ENCODE data around the gene INPP5D. TPM values are rescaled to one million over a fixed set of nuclear protein-coding genes. Genes with fewer than 3 reads are reported as not detected.
"Not testable (repeated sequence)": the region's sequence is repeated elsewhere in the genome, so short reads cannot be mapped to it uniquely, and the experiment has no call there.

INPP5D gene
- total RNA-seq, 1 donor from 2014 or later: 275 TPM

DNA sequence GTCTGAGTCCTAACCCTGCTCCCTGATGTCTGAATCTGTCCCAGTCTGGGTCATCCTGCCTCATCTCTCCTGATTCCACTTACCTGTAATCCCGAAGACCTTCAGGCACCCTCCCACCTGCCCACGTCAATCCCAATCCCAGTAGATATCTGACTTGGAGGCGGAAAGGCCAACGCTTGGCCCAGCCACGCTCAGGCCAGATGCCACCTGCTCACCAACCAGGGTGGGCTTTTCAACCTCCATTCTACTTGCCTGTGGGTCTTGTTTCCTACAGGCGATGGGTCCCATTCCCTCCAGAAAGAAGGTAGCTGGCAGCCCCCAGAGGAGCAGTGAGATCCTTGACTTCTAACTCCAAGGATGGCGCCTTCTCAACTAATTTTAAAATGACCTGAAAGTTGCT, 59.7 kb downstream of the INPP5D start:
- Mint-ChIP-seq H3K27ac (peak overlapping the region; percentile 69), H3K4me3 (no peak overlapping the region), H3K9me3 (no peaks in the 10 kb centered on the region), H3K36me3 (ENCODE audit: low read depth) (peaks cover 80% of the 10 kb centered on the region), H3K4me1 (peaks cover 73% of the 10 kb centered on the region), H3K27me3 (no peaks in the 10 kb centered on the region)
- ATAC-seq (ENCODE audit: low read depth) (no peak), DNase-seq (no peak)
- intact Hi-C loops (cut with micrococcal nuclease): loop anchor here (5.0 kb wide), 1 partner anchor 132 kb away; the partner anchor contains the start of gene ATG16L1
- TF ChIP-seq, protein P1, sequence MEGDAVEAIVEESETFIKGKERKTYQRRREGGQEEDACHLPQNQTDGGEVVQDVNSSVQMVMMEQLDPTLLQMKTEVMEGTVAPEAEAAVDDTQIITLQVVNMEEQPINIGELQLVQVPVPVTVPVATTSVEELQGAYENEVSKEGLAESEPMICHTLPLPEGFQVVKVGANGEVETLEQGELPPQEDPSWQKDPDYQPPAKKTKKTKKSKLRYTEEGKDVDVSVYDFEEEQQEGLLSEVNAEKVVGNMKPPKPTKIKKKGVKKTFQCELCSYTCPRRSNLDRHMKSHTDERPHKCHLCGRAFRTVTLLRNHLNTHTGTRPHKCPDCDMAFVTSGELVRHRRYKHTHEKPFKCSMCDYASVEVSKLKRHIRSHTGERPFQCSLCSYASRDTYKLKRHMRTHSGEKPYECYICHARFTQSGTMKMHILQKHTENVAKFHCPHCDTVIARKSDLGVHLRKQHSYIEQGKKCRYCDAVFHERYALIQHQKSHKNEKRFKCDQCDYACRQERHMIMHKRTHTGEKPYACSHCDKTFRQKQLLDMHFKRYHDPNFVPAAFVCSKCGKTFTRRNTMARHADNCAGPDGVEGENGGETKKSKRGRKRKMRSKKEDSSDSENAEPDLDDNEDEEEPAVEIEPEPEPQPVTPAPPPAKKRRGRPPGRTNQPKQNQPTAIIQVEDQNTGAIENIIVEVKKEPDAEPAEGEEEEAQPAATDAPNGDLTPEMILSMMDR (IDR thresholded peaks at IDR 0.05): no peak
- ChIA-PET CTCF (no interaction called here), POLR2A (no interaction called here)

DNA sequence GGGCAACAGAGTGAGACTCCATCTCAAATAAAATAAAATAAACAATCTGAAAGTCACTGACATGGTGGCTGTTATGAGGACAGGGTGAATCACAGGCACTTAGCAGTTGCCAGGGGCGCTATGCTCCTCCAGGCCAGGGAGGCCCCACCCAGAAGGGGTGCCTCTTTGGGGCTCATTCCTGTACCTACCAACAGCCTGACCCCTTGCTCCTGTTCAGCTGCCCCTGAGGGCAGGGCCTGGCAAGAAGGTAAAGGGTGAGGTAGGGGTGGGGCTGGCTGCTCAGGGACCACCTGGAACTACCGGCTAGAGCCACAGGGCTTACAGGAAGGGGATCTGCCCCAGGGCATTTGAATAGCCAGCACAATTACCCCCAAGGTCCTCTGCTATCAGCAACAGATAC, 60.3 kb downstream of the INPP5D start:
- TF ChIP-seq, protein P1 (IDR thresholded peaks at IDR 0.05): no peak
- Mint-ChIP-seq H3K4me3 (no peak overlapping the region), H3K9me3 (no peaks in the 10 kb centered on the region), H3K27ac (no peak overlapping the region), H3K27me3 (no peaks in the 10 kb centered on the region), H3K36me3 (ENCODE audit: low read depth) (peaks cover 79% of the 10 kb centered on the region), H3K4me1 (peaks cover 73% of the 10 kb centered on the region)
- intact Hi-C loops (cut with micrococcal nuclease): loop anchor here (5.0 kb wide), 1 partner anchor 132 kb away; the partner anchor contains the start of gene ATG16L1
- POLR2A ChIA-PET: interaction anchor here (0.7 kb wide), 1 partner anchor 37 kb away, joined by 3 read pairs; no protein-coding TSS in a partner anchor
- DNase-seq (no peak), ATAC-seq (ENCODE audit: low read depth) (no peak)
- CTCF ChIA-PET: no interaction called here

DNA sequence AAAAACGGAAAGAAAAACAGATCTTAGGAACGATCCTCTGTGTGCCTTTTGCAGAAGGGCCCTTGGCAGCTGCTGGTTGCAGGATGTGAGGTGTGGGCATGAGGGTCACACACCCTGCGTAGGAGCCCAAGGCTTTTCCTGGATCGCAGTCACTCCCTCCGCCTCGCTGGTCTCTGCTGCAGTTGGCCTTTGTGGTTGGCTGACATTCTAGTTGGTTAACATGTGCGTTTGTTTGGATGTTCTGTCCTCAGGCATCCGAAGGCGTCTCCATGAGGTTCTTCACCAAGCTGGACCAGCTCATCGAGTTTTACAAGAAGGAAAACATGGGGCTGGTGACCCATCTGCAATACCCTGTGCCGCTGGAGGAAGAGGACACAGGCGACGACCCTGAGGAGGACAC, 61.7 kb downstream of the INPP5D start:
- CTCF ChIA-PET: interaction anchor here (1.3 kb wide), 1 partner anchor 21 kb away, joined by 3 read pairs; no protein-coding TSS in a partner anchor
- H3K27me3 Mint-ChIP-seq: no peaks in the 10 kb centered on the region
- ATAC-seq (ENCODE audit: low read depth) (no peak), DNase-seq (no peak)
- H3K4me1 Mint-ChIP-seq: peaks cover 73% of the 10 kb centered on the region
- H3K36me3 Mint-ChIP-seq (ENCODE audit: low read depth): peaks cover 85% of the 10 kb centered on the region
- peak overlapping the region; percentile 72 for H3K27ac Mint-ChIP-seq
- TF ChIP-seq, protein P1 (IDR thresholded peaks at IDR 0.05): no peak
- intact Hi-C loops (cut with micrococcal nuclease): loop anchor here (5.0 kb wide), 1 partner anchor 130 kb away; the partner anchor contains the start of gene ATG16L1
- H3K4me3 Mint-ChIP-seq: no peak overlapping the region
- H3K9me3 Mint-ChIP-seq: no peaks in the 10 kb centered on the region
- POLR2A ChIA-PET: interaction anchor here (1.2 to 4.3 kb wide), 4 partner anchors 13 to 60 kb away, joined by 3 to 87 read pairs (median 8); partner anchors contain the start of gene INPP5D

DNA sequence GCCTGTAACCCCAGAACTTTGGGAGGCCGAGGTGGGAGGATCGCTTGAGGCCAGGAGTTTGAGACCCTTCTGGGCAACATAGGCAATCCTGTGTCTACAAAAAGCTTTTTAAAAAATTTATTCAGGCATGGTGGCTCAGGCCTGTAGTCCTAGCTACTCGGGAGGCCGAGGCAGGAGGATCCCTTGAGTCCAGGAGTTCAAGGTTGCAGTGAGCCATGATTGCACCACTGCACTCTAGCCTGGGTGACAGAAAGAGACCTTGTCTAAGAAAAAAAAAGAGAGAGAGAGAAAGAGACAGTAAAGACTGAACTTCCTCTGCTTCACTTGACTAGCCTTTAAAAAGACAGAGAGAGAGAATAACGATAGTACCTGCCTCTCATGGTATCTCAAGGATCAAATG, 62.4 kb downstream of the INPP5D start:
- POLR2A ChIA-PET: interaction anchor here (1.2 to 4.3 kb wide), 4 partner anchors 12 to 61 kb away, joined by 3 to 87 read pairs (median 8); partner anchors contain the start of gene INPP5D
- no peaks in the 10 kb centered on the region for H3K9me3 Mint-ChIP-seq
- intact Hi-C loops (cut with micrococcal nuclease): loop anchor here (5.0 kb wide), 1 partner anchor 130 kb away; the partner anchor contains the start of gene ATG16L1

DNA sequence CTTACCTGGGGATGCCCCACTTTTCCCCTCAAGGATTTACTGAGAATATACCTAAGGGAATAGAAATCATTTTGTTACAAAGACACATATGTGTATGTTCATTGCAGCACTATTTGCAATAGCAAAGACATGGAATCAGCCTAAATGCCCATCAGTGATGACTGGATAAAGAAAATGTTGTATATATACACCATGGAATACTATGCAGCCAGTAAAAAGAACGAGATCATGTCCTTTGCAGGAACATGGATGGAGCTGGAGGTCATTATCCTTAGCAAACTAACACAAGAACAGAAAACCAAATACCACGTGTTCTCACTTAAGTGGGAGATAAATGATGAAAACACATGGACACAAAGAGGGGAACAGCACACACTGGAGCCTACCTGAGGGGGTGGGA, 63.4 kb downstream of the INPP5D start:
- POLR2A ChIA-PET: interaction anchor here (0.6 to 4.3 kb wide), 9 partner anchors 10 to 127 kb away, joined by 3 to 87 read pairs (median 4); partner anchors contain the start of genes ATG16L1 and INPP5D
- peak overlapping the region; percentile 92 for H3K27ac Mint-ChIP-seq
- peaks cover 60% of the 10 kb centered on the region for H3K4me1 Mint-ChIP-seq
- CTCF ChIA-PET: interaction anchor here (1.0 to 2.2 kb wide), 6 partner anchors 15 to 128 kb away, joined by 3 to 15 read pairs (median 4); partner anchors contain the start of genes ATG16L1 and INPP5D
- ATAC-seq (ENCODE audit: low read depth); DNase-seq; H3K9me3 Mint-ChIP-seq; H3K27me3 Mint-ChIP-seq: not testable (repeated sequence)
- peak overlapping the region; percentile 13 for H3K4me3 Mint-ChIP-seq
- intact Hi-C loops (cut with micrococcal nuclease): loop anchor here (5.0 kb wide), 1 partner anchor 129 kb away; the partner anchor contains the start of gene ATG16L1
- H3K36me3 Mint-ChIP-seq (ENCODE audit: low read depth): peaks cover 82% of the 10 kb centered on the region

More for the DNA sequence above, 62.4 kb downstream of the INPP5D start:
- Mint-ChIP-seq H3K4me3 (no peak overlapping the region), H3K27me3 (no peaks in the 10 kb centered on the region), H3K36me3 (ENCODE audit: low read depth) (peaks cover 85% of the 10 kb centered on the region), H3K4me1 (peaks cover 70% of the 10 kb centered on the region), H3K27ac (peak overlapping the region; percentile 72)
- DNase-seq: no peak
- CTCF ChIA-PET: interaction anchor here (1.3 kb wide), 1 partner anchor 22 kb away, joined by 3 read pairs; no protein-coding TSS in a partner anchor
- TF ChIP-seq, protein P1 (IDR thresholded peaks at IDR 0.05): no peak
- no peak for ATAC-seq (ENCODE audit: low read depth)
